GM18870 (cell line): ENCODE results near the gene CSNK1G2.

Experiments used
- ATAC-seq: cut with Tn5 transposase; IDR thresholded peaks from one replicate; pipeline ENCODE4 v1.9.1; 2021; ENCODE audit warnings: moderate library complexity; ENCODE audit not compliant: unreplicated experiment

The CSNK1G2 gene

GRCh38 chr19:2014731-2015607 is 74.0 kb downstream of the CSNK1G2 start:
- no peak for ATAC-seq

GRCh38 chr19:2015608-2015950 is 74.6 kb downstream of the CSNK1G2 start, which contains the start of gene BTBD2:
TSS of gene BTBD2 (minus strand) at chr19:2015714. CDS start at chr19:2015703, 11 bp downstream.
- ATAC-seq, result no peak

- ATAC-seq, result no peak
Observed at GRCh38 chr19:2016041-2016807, 75.3 kb downstream of the CSNK1G2 start.

GRCh38 chr19:2018752-2019151 is 77.8 kb downstream of the CSNK1G2 start:
- ATAC-seq, result no peak

GRCh38 chr19:2021453-2022140 is 80.6 kb downstream of the CSNK1G2 start:
- no peak for ATAC-seq

GRCh38 chr19:2022289-2022688 is 81.3 kb downstream of the CSNK1G2 start:
- ATAC-seq, result no peak

GRCh38 chr19:2026770-2027169 is 85.8 kb downstream of the CSNK1G2 start:
- ATAC-seq, result no peak

GRCh38 chr19:2027361-2027760 is 86.4 kb downstream of the CSNK1G2 start:
- ATAC-seq, result no peak
